GM12865 (cell line): ENCODE data around the gene CEP112.

ENCODE experiments used
- DNase-seq: peaks from one replicate; pipeline ENCODE4 v3.0.0; 2010; ENCODE audit warnings: low read depth
- H3K4me3 ChIP-seq: 2 replicates; pipeline ENCODE4 v1.5.1; 2011; ENCODE audit warnings: mild to moderate bottlenecking, low read depth, low read length, control low read depth
- CTCF ChIP-seq: IDR thresholded peaks from 2 replicates; pipeline ENCODE4 v1.5.1; 2011; ENCODE audit warnings: low read length, control low read depth, low read depth, inconsistent platforms; ENCODE audit not compliant: insufficient read depth; ENCODE audit errors: missing control alignments

The CEP112 gene

GRCh38 chr17:65973237-65973636, 218.7 kb downstream of the CEP112 start:
- H3K4me3 ChIP-seq: no peak overlapping the region
- TF ChIP-seq CTCF: no peak
- no peak for DNase-seq

- no peak overlapping the region for H3K4me3 ChIP-seq
- no peak for TF ChIP-seq CTCF
- no peak for DNase-seq
Measured at GRCh38 chr17:65967372-65967771, 224.6 kb downstream of the CEP112 start.

GRCh38 chr17:65966072-65966695, 225.7 kb downstream of the CEP112 start:
- DNase-seq: no peak
- TF ChIP-seq CTCF: no peak
- H3K4me3 ChIP-seq: no peak overlapping the region

- no peak for TF ChIP-seq CTCF
- no peak overlapping the region for H3K4me3 ChIP-seq
- DNase-seq: no peak
Measured at GRCh38 chr17:65963179-65963578, 228.8 kb downstream of the CEP112 start.

- H3K4me3 ChIP-seq: no peak overlapping the region
- TF ChIP-seq CTCF: no peak
- DNase-seq: no peak
Measured at GRCh38 chr17:65959630-65960029, 232.3 kb downstream of the CEP112 start.

GRCh38 chr17:65956814-65957213, 235.1 kb downstream of the CEP112 start:
- no peak for TF ChIP-seq CTCF
- no peak overlapping the region for H3K4me3 ChIP-seq
- no peak for DNase-seq

GRCh38 chr17:65954148-65954449, 237.8 kb downstream of the CEP112 start:
- H3K4me3 ChIP-seq: no peak overlapping the region
- DNase-seq: no peak
- no peak for TF ChIP-seq CTCF
